Activated T-cell treated with anti-CD3 and anti-CD28 coated beads, Interleukin-2, amount 50 U/mL, for 1 hour (primary cell): ENCODE results near the gene DLG2.
A peak's percentile ranks its signal among the peaks of the same experiment; 100 is the strongest.
"Not testable (repeated sequence)": the region's sequence is repeated elsewhere in the genome, so short reads cannot be mapped to it uniquely, and the experiment has no call there.

ENCODE experiments used
- DNase-seq: peaks from one replicate; pipeline ENCODE4 v3.0.0-alpha.2; 2020

DLG2 gene

DNA sequence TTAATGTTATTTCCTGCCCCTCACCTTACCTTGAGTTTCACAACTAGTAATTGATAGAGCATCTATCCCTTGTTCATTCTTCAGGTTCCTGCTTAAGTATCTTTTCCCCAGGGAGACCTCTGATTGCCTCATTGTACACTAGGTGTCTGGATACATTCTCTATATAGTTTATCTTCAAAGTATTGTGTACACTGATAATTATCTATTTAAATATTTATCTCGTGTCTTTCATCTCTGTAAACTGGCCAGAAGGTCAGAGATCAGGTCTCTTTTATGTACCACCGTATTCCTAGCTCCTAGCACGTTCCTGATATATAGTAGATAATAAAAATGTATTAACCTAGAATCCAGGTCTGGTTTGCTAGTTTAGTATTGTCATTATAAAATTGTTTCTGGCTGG is 7.6 kb upstream of the DLG2 start:
- DNase-seq = no peak

DNA sequence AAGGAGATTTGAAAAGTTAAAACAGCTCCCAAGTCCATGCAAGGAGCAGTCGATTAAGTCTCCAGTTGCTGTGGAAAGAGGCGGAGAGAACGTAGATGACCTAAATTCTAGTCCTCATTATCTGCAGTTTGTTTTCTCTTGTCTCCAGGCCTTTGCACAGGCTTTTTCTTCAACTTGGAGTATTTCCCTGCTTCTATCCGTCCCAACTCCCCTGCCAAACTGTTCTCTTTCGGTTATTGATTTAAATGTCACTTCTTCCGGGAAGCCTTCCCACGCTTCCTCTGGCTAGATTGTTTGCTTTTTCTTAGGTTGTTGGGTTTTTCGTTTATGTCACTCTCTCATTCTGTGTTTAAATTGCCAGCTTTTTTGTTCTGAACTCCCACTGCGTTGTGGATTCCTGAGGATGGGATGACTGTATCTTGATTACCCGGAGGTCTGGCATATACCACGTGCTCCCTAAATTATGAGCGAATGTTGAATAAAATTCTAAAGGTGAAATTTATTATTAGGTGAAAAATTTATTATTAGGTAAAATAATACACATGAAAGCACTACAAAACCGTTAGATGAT is 1.7 kb upstream of the DLG2 start:
- no peak for DNase-seq

DNA sequence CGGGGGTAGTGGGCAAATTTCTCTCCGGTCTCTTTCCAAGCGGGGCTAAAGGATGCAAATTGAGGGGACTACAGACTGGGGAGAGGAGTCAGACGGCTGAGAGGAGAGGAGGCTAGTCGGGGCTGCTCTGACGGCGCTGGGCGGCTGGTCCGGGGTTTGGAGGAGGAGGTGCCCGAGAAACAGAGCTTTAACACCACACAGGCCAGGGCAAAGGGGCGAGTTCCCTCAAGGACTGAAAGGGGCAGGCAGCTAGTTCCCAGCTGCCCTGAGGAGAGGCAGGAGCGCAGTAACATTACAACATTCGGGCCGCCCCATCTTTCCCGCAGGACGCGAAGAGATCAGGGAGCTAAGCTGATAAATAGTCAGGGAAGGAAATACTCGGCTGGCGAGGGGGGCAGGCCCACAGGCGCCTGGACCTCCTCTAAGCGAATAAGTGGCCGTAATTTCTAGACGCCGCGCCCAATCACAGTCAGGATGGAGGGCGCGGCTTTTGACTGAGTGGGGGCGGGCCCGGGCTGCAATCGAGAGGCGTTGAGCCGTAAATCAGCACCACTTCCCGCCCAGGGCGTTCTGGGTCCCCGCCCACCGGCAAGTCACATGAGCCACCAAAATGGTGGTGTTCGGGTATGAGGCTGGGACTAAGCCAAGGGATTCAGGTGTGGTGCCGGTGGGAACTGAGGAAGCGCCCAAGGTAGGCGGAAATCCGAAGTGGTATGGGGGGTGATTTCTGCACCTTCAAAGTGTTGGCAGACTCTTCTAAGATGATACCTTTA is 1.0 kb upstream of the DLG2 start, which contains the start of gene TMEM126B:
Gene TMEM126B, plus strand, starts transcription at position 596 of the 773 bp plus-strand sequence. Its CDS starts 15 bp downstream, at position 611.
- peak; percentile 94 for DNase-seq

DNA sequence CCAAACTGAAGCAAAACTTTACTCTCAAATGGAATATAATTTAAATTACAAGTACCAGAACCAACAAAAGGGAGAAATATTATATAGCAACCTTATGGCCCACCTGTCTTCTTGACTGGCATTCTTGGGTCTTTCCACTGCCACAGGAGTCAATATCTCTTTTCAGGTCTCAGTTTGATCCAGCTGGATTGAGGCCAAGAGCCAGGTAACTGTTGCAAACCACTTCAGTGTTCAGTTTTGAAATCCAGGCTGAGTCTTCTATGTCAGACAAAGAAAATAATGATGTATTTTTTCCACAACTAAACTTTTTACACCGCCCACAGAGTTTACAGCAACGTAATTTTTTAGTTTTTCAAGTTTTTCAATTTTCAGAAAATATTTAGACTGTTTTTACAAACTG is 648 bp downstream of the DLG2 start:
- no peak for DNase-seq

DNA sequence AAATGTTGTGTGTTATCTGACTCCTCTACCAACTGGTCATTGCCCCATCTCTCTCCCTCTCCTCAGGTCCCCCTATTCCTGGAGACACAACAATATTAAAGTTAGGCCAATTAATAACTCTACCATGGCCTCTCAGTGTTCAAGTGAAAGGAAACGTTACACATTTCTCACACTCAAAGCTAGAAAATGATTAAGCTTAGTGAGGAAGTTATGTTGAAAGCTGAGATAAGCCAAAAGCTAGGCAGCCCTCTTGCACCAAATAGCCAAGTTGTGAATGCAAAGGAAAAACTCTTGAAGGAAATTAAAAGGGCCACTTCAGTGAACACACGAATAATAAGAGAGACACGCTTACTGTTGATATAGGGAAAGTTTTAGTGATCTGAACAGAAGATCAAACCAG is 6.9 kb downstream of the DLG2 start:
- no peak for DNase-seq

DNA sequence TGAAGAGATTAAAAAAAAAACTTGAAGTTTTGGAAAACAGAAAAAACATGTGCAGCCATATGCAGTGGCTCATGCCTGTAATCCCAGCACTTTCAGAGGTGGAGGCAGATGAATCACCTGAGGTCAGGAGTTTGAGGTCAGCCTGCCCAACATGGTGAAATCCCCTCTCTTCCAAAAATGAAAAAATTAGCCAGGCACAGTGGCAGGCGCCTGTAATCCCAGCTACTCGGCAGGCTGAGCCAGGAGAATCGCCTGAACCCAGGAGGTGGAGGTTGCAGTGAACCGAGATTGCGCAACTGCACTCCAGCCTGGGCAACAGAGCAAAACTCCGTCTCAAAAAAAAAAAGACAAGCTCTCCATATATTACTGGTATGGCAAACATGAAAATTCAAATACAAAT is 7.6 kb downstream of the DLG2 start:
- no peak for DNase-seq

DNA sequence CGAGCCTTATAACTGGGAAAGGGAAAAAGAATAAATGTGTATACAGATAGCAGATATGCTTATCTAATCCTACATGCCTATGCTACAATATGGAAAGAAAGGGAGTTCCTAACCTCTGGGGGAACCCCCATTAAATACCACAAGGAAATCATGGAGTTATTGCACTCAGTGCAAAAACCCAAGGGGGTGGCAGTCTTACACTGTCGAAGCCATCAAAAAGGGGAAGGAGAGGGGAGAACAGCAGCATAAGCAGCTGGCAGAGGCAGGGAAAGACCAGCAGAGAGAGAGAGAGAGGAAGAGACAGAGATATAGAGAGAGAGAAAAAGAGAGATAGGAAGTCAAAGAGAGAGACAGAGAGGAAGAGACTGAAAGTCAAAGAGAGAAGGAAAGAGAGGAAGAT is 15.5 kb downstream of the DLG2 start:
- not testable (repeated sequence) for DNase-seq

DNA sequence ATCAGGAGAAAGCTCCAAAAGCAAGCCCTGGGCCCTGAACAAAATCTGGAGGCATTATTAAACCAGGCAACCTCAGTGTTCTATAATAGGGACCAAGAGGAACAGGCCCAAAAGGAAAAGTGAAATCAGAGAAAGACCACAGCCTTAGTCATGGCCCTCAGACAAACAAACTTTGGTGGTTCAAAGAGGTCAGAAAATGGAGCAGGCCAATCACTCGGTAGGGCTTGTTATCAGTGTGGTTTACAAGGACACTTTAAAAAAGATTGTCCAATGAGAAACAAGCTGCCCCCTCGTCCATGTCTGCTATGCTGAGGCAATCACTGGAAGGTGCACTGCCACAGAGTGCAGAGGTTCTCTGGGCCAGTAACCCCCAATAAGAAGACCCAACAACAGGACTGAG is 17.9 kb downstream of the DLG2 start:
- not testable (repeated sequence) for DNase-seq

DNA sequence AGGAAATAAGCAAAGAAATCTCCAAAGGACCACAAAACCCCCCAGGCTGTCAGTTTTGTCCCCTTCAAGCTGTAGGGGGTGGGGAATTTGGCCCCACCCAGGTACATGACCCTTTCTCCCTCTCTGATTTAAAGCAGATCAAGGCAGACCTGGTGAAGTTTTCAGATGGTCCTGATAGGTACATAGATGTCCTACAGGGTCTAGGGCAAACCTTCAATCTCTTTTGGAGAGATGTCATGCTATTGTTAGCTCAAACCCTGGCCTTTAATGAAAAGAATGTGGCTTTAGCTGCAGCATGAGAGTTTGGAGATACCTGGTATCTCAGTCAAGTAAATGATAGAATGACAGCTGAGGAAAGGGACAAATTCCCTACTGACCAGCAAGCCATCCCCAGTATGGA is 18.5 kb downstream of the DLG2 start:
- not testable (repeated sequence) for DNase-seq

DNA sequence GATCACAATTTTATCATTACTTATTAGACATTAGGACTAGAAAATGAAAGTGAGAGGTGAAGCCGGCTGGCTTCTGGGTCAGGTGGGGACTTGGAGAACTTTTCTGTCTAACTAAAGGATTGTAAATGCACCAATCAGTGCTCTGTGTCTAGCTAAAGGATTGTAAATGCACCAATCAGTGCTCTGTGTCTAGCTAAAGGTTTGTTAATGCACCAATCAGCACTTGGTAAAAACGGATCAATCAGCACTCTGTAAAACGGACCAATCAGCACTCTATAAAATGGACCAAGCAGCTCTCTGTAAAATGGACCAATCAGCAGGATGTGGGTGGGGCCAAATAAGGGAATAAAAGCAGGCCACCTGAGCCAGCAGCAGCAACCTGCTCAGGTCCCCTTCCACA is 20.9 kb downstream of the DLG2 start:
- DNase-seq = not testable (repeated sequence)

DNA sequence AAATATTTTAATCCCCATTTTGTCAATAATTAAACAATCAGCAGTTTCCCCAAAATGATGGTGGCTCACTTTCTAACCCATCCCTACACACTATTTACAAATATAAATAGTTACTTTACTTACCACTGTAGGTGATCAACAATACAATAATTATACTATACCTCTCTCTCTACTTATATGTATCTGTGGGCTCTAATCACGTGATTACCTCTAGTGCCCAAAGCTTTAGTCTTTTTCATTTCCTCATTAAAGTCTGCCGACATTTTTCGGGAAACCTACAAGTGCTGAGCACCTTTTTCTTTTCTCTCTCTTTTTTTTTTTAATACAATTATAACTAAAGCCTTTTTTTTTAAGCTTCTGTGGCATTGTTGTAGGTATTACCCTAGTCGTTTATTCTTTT is 23.9 kb downstream of the DLG2 start:
- DNase-seq = no peak

DNA sequence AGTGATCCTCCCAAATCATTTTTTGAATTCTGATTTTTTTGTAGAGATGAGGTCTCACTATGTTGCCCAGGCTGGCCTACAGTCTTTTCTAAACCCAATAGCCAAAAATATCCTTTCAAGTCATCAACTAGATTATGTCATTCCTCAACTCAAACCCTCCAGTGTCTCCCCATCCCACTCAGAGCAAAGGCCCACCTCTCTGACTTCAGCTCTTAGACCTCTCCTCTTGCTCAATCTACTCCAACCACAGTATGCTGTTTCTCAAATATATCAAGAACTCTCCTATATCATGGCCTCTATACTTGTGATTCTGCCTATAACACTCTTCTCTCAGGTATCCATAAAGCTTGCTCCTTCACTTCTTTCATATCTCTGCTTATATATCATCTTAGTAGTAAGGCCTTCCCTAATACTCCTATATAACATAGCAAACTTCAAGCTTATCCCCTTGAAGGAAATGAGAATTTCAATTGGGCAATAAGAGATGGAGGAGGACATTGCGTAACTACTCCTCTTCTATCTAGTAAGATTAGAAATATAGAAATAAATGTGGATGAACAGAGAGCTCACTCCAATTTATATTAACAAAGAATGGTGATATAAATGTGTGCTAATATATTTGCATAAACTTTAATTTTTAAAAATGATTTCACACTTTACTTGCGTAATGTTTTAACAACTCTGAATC is 24.5 kb downstream of the DLG2 start:
- DNase-seq = no peak

DNA sequence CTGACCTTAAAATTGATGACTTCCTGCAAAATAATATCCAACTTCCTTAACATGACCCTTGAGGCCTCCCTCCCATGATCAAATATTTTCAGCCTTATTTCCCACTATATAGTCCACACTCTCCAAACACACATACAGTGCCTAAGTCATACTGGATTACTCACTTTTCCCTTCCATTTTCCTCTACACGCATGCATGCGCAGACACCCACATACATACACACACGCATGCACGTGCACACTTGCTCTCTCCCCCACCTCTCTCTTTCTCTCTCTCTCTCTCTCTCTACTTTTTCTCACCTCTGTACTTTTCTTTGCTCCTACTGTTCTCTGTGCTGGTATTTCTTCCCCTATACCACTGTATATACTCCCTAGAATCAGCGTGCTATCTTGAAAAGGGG is 28.1 kb downstream of the DLG2 start:
- no peak for DNase-seq

DNA sequence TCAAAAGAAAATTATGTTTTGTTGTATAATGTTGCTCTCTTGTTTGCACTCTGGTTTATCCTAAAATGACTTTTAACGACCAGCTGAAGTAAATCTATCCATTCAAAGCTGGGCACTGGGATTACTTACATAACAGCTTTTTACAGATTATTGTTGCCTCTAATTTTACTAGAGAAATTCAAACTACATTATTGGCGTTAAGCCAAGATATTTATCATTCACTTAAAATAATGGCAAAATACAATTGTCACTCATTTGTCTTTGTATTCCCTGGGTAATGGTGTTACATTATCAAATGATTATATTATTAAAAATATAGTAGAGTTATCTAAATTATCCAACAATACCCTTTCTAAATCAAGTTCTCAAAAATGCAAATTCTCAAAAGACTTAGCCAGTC is 30.3 kb downstream of the DLG2 start:
- DNase-seq = no peak

DNA sequence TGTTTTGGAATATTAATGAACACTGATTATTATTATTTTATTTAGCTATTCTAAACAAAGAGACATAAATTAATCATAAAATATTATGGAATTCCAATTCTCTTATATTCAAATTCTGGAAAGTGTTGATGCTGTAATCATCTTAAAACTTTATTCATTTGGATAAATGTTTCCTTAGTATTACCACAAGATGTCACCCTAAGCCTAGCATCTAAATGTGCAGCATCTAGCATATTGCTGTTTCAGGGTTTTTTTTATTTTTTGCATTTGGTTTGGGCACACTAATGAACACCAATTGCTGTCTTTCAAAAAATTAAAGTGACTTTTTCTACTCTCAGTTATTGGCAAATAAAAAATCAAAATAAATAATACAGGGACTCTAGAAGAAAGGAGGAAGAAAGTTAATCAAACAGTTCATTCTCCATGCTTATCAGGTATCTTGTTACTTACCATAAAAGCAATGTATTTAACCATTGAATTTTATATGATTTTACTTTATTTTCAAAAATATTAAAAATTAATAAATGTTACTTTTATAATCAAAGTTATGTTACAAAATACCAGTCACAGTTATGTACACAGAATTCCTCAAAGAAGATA is 31.8 kb downstream of the DLG2 start:
- no peak for DNase-seq

DNA sequence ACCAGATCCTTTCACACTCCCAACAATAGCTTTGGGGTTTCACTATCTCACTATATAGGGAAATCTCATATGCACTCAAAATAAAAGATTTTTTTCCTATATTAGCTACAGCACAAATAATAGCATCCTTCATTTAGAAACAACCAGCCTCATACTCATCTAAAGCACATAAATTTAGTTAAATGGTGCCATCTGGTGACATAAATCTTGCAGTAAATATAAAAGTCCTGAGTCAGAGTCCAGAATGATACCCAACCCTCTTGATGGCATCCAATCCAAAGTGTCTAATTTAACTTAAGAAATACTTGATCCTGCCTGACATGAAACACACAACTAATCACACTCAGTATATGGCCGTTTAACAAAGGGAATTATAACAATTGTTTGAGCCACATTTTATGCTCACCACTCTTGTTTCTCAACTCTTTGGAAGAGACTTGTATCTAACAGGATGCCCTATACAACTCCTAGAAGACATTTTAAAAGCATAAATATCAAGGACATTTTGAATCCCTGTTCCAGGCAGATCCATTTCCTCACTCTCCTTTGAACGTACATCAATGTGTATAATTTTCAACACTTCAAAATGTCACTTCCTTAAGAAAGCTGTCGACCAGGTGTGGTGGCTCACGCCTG is 36.2 kb downstream of the DLG2 start:
- no peak for DNase-seq

DNA sequence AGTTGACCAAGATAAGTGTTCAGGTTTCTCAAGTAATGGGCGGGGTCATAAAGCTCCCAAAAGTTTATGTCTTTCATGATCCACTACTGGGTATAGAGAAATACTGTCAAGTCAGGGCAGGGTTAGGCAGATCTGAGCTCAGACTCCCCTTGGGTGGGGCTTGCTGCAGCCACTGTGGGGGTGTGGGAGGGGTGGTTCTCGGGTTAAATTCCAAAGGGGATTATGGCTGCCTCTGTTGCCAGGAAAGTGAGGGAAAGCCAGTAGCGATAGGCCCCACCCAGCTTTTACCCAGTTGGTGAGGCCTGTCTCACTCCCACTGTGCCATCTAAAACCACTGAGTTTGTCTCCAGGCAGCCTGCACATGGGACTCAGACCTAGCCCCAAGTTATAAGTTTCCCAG is 37.8 kb downstream of the DLG2 start:
- DNase-seq = no peak

DNA sequence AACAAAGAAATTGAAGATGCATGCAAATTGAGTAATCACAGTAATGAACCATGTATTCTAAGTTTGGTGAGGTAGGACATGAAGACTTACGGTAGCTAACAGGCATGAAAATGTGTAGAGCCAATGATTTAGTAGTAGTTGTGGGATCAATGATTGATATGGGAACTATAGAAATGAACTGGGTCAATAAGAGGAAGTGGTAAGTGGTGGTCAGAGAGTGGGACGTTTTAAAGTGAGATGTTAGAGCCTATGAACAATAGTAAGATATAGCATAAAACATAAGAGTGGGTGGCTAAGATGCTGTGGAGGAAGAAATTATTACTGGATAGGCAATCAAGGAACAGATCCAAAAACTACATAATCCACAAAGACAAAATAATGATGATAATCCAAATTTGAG is 45.0 kb downstream of the DLG2 start:
- no peak for DNase-seq

DNA sequence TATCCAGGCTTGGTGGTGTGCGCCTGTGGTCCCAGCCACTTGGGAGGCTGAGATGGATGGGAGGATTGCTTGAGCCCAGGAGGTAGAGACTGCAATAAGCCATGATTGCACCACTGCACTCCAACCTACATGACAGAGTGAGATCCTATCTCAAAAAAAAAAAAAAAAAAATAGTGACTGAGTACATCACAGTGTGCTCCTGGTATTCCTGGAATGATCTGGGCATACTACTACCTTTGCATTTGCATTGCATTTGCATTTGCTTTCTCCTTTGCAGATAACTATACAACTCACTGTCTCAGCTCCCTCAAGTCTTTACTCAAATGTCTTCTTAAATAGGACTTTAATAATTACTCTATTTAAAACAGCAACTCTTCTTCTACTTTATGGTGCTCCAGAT is 51.8 kb downstream of the DLG2 start:
- no peak for DNase-seq

DNA sequence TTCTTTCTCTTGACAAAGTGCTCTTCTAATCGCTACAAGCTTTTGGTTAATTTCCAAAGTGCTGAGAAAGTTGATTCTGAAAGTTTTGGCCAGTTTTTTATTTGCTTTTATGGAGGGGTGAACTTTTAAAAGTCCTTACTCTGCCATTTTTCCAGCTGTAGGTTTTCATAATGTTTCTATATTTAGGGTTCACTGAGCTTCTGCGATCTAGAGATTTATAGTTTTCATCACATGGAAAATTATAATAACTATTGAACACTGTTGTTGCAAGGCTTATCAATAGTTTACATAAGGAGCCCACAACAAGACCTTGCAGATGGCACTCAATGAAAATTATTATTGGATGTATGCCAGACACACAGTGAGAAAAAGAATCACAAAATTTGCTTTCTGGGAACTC is 55.1 kb downstream of the DLG2 start:
- DNase-seq = no peak

DNA sequence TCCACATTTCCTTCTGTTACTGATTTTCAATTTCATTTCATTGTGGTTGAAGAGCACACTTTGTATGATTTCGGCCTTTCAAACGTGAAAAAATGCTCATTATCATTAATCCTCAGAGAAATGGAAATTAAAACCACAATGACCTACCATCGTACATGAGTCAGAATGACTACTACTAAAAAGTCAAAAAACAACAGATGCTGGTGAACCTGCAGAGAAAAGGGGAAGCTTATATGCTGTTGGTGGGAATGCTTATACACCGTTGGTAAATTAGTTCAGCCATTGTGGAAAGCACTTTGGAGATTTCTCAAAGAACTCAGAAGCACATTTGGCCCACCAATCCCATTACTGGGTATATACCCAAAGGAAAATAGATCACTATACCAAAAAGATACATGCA is 57.6 kb downstream of the DLG2 start:
- DNase-seq = no peak

DNA sequence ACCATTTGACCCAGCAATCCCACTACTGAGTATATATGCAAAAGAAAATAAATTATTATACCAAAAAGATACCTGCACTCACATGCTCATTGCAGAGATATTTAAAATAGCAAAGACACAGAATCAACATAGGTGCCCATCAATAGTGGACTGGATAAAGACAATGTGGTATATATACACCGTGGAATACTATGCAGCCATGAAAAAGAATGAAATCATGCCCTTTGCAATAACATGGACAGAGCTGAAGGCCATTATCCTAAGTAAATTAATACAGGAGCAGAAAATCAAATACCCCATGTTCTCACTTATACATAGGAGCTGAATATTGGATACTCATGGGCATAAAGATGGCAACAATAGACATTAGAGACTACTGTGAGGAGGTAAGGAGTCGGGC is 68.7 kb downstream of the DLG2 start:
- DNase-seq = no peak

DNA sequence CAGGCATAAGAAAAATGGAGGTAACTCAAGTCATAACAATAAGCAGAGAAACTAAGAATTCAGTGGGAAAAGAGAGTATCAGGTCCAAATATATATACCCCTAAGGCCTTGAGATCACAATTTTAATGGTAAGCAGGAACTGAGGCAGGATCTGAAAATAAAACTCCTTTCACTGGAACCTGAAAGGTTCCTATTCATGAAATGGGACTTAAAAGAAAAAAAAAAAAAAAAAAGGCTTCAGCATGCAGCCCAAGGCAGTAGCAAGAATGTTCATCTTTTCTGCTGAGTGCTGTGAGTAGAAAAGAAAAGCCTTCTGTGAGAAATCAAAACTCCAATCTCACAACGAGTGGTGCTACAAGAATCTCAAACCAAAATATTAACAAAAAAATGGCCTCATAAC is 75.3 kb downstream of the DLG2 start:
- DNase-seq = no peak
